HepG2 (cell line): ENCODE measurements around the gene CMPK2. TPM values are rescaled to one million over a fixed set of nuclear protein-coding genes. Genes with fewer than 3 reads are reported as not detected.
A peak's percentile ranks its signal among the peaks of the same experiment; 100 is the strongest.

Experiments
- AHR ChIP-seq: IDR thresholded peaks from 2 replicates; pipeline ENCODE4 v1.6.1; 2018; ENCODE audit warnings: missing genetic modification reagents, missing compliant biosample characterization
- KDM5B ChIP-seq: sonication (generic); formaldehyde crosslinking; IDR thresholded peaks from 2 replicates; pipeline ENCODE4 v1.4.0; 2020; ENCODE audit warnings: missing genetic modification reagents, mild to moderate bottlenecking, borderline replicate concordance
- SETDB1 ChIP-seq: sonication (generic); formaldehyde crosslinking; IDR thresholded peaks from 2 replicates; pipeline ENCODE4 v1.5.1; 2020; ENCODE audit warnings: missing genetic modification reagents, mild to moderate bottlenecking, borderline replicate concordance
- TOPORS ChIP-seq: sonication (generic); formaldehyde crosslinking; IDR thresholded peaks from 2 replicates; pipeline ENCODE4 v1.8.0; 2023; ENCODE audit warnings: mild to moderate bottlenecking, missing genetic modification reagents
- USF2 ChIP-seq, 2 experiments: sonication (generic) in 1 of 2; formaldehyde crosslinking in 1 of 2; IDR thresholded peaks; 2 replicates each; pipeline versions ENCODE4 v1.5.1 to v1.6.1; 2011 to 2020; ENCODE audit warnings: borderline replicate concordance in 1 of 2, low read depth in 1 of 2, low read length in 1 of 2, mild to moderate bottlenecking in 1 of 2, missing genetic modification reagents in 1 of 2, moderate library complexity in 1 of 2
- ZBTB39 ChIP-seq: sonication (generic); formaldehyde crosslinking; IDR thresholded peaks from 2 replicates; pipeline ENCODE4 v1.5.0; 2020; ENCODE audit warnings: missing genetic modification reagents
- ZNF20 ChIP-seq: sonication (generic); formaldehyde crosslinking; IDR thresholded peaks from 2 replicates; pipeline ENCODE4 v1.4.0; 2020; ENCODE audit warnings: mild to moderate bottlenecking, moderate library complexity, missing genetic modification reagents
- ZNF232 ChIP-seq: sonication (generic); formaldehyde crosslinking; IDR thresholded peaks from 2 replicates; pipeline ENCODE4 v1.4.0; 2020; ENCODE audit warnings: missing genetic modification reagents, borderline replicate concordance
- ZNF646 ChIP-seq: sonication (generic); formaldehyde crosslinking; IDR thresholded peaks from 2 replicates; pipeline ENCODE4 v1.9.0; 2021; ENCODE audit warnings: mild to moderate bottlenecking, missing genetic modification reagents
- ZNF781 ChIP-seq: sonication (generic); formaldehyde crosslinking; IDR thresholded peaks from 2 replicates; pipeline ENCODE4 v1.5.1; 2020; ENCODE audit warnings: borderline replicate concordance, mild to moderate bottlenecking, missing genetic modification reagents; ENCODE audit errors: not compliant biosample characterization
- polyA plus RNA-seq, 8 experiments: library from polyadenylated mRNA; depleted of rRNA in 3 of 8; stranded (reverse) in 7 of 8; unstranded in 1 of 8; fragments of >200 nt; fragmentation: Illumina TruSeq in 4 of 8; extraction: Trizol in 4 of 8; gene quantifications; 2 replicates each; pipeline versions ENCODE4 v1.2.1 to v1.2.3, GENCODE V29; 2011 to 2016; ENCODE audit warnings: low read depth in 4 of 8, missing spikeins in 1 of 8, mixed read lengths in 1 of 8; ENCODE audit not compliant: insufficient read depth in 1 of 8
- total RNA-seq, 5 experiments: library from RNA; depleted of rRNA; stranded (reverse); fragments of >200 nt; fragmentation: Illumina TruSeq; extraction: Trizol; gene quantifications; 2 replicates each; pipeline ENCODE4 v1.2.3, GENCODE V29; 2016; ENCODE audit warnings: low read depth in 1 of 5

Gene CMPK2
- total and polyA plus RNA-seq, 2 of the 13 experiments (the other 11 are each of a cell fraction or from before 2014, with no cell fraction given), result 0.04 to 1.0 TPM

- no peak for TF ChIP-seq ZNF781
- no peak for TF ChIP-seq KDM5B (CRISPR knock-in tag)
- TF ChIP-seq USF2 (IDR thresholded peaks at IDR 0.05; ENCODE audit: low read depth, low read length), result no peak
- no peak for TF ChIP-seq USF2 (CRISPR knock-in tag; IDR thresholded peaks at IDR 0.05; ENCODE audit: borderline replicate concordance)
- peak; percentile 99 for TF ChIP-seq TOPORS (CRISPR knock-in tag)
- no peak for TF ChIP-seq ZBTB39 (CRISPR knock-in tag)
- TF ChIP-seq ZNF232 (CRISPR knock-in tag), result no peak
- TF ChIP-seq AHR (CRISPR knock-in tag), result no peak
- no peak for TF ChIP-seq ZNF646 (CRISPR knock-in tag)
- no peak for TF ChIP-seq ZNF20 (CRISPR knock-in tag)
- TF ChIP-seq SETDB1 (CRISPR knock-in tag), result peak; percentile 100
These were observed 20.4 kb downstream of the CMPK2 start (continued) for GRCh38 chr2:6845312-6845711.
